Activated B cell treated with CpG ODN at 0.5 μM for 24 hours (primary cell): ENCODE data around the gene RCOR1. TPM values are rescaled to one million over a fixed set of nuclear protein-coding genes. Genes with fewer than 3 reads are reported as not detected.

Experiments
- ATAC-seq: fragments of 200-7000 bp; cut with Tn5 transposase; one replicate; pipeline ENCODE4 v1.10.0; 2021; ENCODE audit warnings: low read depth, mild to moderate bottlenecking, moderate library complexity
- CTCF ChIA-PET: fragments of 350-600 bp; sonication (Branson Sonifier 250); formaldehyde crosslinking; loops from one replicate; lab custom pipeline; 2021; ENCODE audit warnings: antibody characterized with exemption; lab: Charles Lee
- POLR2A ChIA-PET: fragments of 350-600 bp; sonication (Branson Sonifier 250); formaldehyde crosslinking; loops from one replicate; lab custom pipeline; 2021; ENCODE audit warnings: antibody characterized with exemption; lab: Charles Lee
- DNase-seq: peaks from one replicate; pipeline ENCODE4 v3.0.0; 2022
- H3K27ac Mint-ChIP-seq: one replicate; pipeline ENCODE4 v1.8.0; 2020; ENCODE audit warnings: mixed read lengths
- H3K27me3 Mint-ChIP-seq: one replicate; pipeline ENCODE4 v1.8.0; 2021; ENCODE audit warnings: mixed read lengths
- H3K36me3 Mint-ChIP-seq: one replicate; pipeline ENCODE4 v1.8.0; 2021; ENCODE audit warnings: low read depth, mixed read lengths
- H3K4me1 Mint-ChIP-seq: one replicate; pipeline ENCODE4 v1.8.0; 2021; ENCODE audit warnings: mixed read lengths
- H3K4me3 Mint-ChIP-seq: one replicate; pipeline ENCODE4 v1.8.0; 2020; ENCODE audit warnings: mild to moderate bottlenecking, mixed read lengths
- H3K9me3 Mint-ChIP-seq: one replicate; pipeline ENCODE4 v1.8.0; 2020; ENCODE audit warnings: mixed read lengths
- intact Hi-C: fragments of 100-400 bp; cut with micrococcal nuclease; formaldehyde crosslinking; loops from one replicate; pipeline ENCODE4 v1.15.1; 2024
- total RNA-seq: library from RNA; stranded (reverse); gene quantifications from 2 replicates; pipeline ENCODE4 v1.2.3, GENCODE V29; 2022
- TF ChIP-seq, protein P1 (sequence below): fragments of 200-600 bp; IDR thresholded peaks from one replicate; pipeline ENCODE4 v1.8.0; 2022; ENCODE audit warnings: antibody characterized with exemption, mild to moderate bottlenecking

Gene RCOR1
- total RNA-seq, 1 donor from 2014 or later: 23.0 TPM

- H3K36me3 Mint-ChIP-seq: peaks cover 17% of the 10 kb centered on the region
- no peaks in the 10 kb centered on the region for H3K4me1 Mint-ChIP-seq
- H3K27me3 Mint-ChIP-seq: no peaks in the 10 kb centered on the region
- TF ChIP-seq, protein P1, sequence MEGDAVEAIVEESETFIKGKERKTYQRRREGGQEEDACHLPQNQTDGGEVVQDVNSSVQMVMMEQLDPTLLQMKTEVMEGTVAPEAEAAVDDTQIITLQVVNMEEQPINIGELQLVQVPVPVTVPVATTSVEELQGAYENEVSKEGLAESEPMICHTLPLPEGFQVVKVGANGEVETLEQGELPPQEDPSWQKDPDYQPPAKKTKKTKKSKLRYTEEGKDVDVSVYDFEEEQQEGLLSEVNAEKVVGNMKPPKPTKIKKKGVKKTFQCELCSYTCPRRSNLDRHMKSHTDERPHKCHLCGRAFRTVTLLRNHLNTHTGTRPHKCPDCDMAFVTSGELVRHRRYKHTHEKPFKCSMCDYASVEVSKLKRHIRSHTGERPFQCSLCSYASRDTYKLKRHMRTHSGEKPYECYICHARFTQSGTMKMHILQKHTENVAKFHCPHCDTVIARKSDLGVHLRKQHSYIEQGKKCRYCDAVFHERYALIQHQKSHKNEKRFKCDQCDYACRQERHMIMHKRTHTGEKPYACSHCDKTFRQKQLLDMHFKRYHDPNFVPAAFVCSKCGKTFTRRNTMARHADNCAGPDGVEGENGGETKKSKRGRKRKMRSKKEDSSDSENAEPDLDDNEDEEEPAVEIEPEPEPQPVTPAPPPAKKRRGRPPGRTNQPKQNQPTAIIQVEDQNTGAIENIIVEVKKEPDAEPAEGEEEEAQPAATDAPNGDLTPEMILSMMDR: no peak
- H3K27ac Mint-ChIP-seq: no peak overlapping the region
- CTCF ChIA-PET: no interaction called here
- DNase-seq (no peak), ATAC-seq (no peak)
- H3K4me3 Mint-ChIP-seq: no peak overlapping the region
- POLR2A ChIA-PET: no interaction called here
- intact Hi-C loops: loop anchor here (5.0 kb wide), 1 partner anchor 35 kb away; no protein-coding TSS in a partner anchor
- H3K9me3 Mint-ChIP-seq: no peaks in the 10 kb centered on the region
Observed at GRCh38 chr14:102736956-102737355, 144.5 kb downstream of the RCOR1 start.

DNA sequence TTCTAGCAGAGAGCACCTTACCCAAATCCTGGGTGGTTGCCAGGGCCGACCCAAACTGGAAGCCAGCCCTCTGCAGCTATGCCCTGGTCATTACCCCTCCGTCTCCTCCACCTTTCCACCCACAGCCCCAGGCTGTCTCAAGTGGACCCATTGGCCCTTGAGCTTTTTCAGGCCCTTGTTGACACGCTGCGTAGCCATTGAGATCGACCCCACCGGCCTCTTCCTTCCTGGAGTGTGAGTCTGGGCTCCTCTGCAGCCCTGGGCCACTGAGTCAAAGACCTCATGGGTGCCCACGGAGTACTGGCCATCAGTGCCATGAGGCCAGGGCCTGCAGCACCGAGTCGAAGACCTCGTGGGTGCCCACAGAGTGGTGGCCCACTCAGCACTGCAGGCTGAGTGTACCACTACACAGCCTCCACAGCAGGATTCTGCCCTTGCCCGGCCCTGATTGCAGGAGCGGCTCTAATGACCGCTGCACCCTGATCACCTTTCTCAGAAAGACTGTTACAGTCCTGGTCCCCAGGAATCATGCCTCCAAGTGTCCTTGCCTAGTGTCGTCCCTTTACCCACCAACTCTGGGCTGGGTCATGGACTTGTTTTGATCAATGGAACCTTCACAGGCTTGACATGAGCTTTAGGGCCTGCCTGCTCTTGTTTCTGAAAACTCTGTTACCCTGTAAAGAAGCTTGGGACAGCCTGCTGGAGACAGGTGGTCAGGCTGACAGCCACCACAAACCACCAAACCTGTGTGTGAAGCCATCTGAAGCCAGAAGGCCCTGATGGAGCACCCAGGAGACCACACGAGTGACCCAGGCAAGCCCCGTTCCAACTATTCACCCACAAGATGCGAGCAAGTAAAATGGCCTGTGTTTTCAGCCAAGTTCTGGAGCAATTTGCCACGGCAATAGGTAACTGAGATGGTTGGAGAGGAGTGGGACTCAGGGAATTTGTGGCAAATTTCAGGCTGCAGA, 145.2 kb downstream of the RCOR1 start:
- H3K9me3 Mint-ChIP-seq: peaks cover under 1% of the 10 kb centered on the region
- TF ChIP-seq, protein P1: no peak
- DNase-seq: no peak
- H3K27me3 Mint-ChIP-seq: no peaks in the 10 kb centered on the region
- no peaks in the 10 kb centered on the region for H3K4me1 Mint-ChIP-seq
- H3K36me3 Mint-ChIP-seq: peaks cover 15% of the 10 kb centered on the region
- ChIA-PET POLR2A (no interaction called here), CTCF (no interaction called here)
- no peak overlapping the region for H3K4me3 Mint-ChIP-seq
- ATAC-seq: no peak
- intact Hi-C loops: loop anchor here (5.0 kb wide), 1 partner anchor 35 kb away; no protein-coding TSS in a partner anchor
- no peak overlapping the region for H3K27ac Mint-ChIP-seq

- no peaks in the 10 kb centered on the region for H3K27me3 Mint-ChIP-seq
- H3K4me3 Mint-ChIP-seq: no peak overlapping the region
- DNase-seq (no peak), ATAC-seq (no peak)
- H3K36me3 Mint-ChIP-seq: peaks cover 10% of the 10 kb centered on the region
- CTCF ChIA-PET: no interaction called here
- POLR2A ChIA-PET: no interaction called here
- H3K4me1 Mint-ChIP-seq: no peaks in the 10 kb centered on the region
- no peak overlapping the region for H3K27ac Mint-ChIP-seq
- H3K9me3 Mint-ChIP-seq: peaks cover 2% of the 10 kb centered on the region
- TF ChIP-seq, protein P1: no peak
- intact Hi-C loops: loop anchor here (5.0 kb wide), 1 partner anchor 34 kb away; no protein-coding TSS in a partner anchor
Observed at GRCh38 chr14:102738373-102739189, 146.1 kb downstream of the RCOR1 start.

- Mint-ChIP-seq H3K9me3 (peaks cover 2% of the 10 kb centered on the region), H3K4me3 (no peak overlapping the region), H3K27me3 (no peaks in the 10 kb centered on the region), H3K4me1 (no peaks in the 10 kb centered on the region), H3K36me3 (peaks cover 8% of the 10 kb centered on the region), H3K27ac (no peak overlapping the region)
- DNase-seq: no peak
- CTCF ChIA-PET: no interaction called here
- POLR2A ChIA-PET: no interaction called here
- intact Hi-C loops: loop anchor here (5.0 kb wide), 1 partner anchor 33 kb away; no protein-coding TSS in a partner anchor
- ATAC-seq: no peak
- TF ChIP-seq, protein P1: no peak
Observed at GRCh38 chr14:102739190-102739469, 146.7 kb downstream of the RCOR1 start.
